Brain microvascular endothelial cell (primary cell): ENCODE measurements around the gene DYNC1H1.
"Not testable (repeated sequence)": the region's sequence is repeated elsewhere in the genome, so short reads cannot be mapped to it uniquely, and the experiment has no call there.

ENCODE experiments used
- DNase-seq: peaks from one replicate; pipeline ENCODE4 v3.0.0-alpha.2; 2020
- H3K27ac ChIP-seq: fragments of 250-450 bp; sonication (Bioruptor Pico); 2 replicates; pipeline ENCODE4 v1.5.1; 2020; ENCODE audit warnings: mild to moderate bottlenecking, moderate library complexity
- H3K27me3 ChIP-seq: fragments of 250-450 bp; sonication (Bioruptor Pico); replicated peaks from 2 replicates; pipeline ENCODE4 v1.5.1; 2020; ENCODE audit warnings: mild to moderate bottlenecking
- H3K36me3 ChIP-seq: fragments of 250-450 bp; sonication (Bioruptor Pico); replicated peaks from 2 replicates; pipeline ENCODE4 v1.5.1; 2020; ENCODE audit warnings: mild to moderate bottlenecking
- H3K4me3 ChIP-seq: 2 replicates; pipeline ENCODE4 v1.5.1; 2011; ENCODE audit warnings: low read depth, mild to moderate bottlenecking, control low read depth, low read length, moderate library complexity
- CTCF ChIP-seq: IDR thresholded peaks from 2 replicates; pipeline ENCODE4 v1.5.1; 2011; ENCODE audit warnings: low read depth, mild to moderate bottlenecking, moderate library complexity, low read length, control low read depth, inconsistent platforms; ENCODE audit errors: missing control alignments
- in situ Hi-C: cut with HindIII; loops from 2 replicates; pipeline ENCODE4 v1.10.0; 2017; ENCODE audit warnings: low sequenced_read_pairs, low pct_ligation_motif_present

DYNC1H1 gene

DNA sequence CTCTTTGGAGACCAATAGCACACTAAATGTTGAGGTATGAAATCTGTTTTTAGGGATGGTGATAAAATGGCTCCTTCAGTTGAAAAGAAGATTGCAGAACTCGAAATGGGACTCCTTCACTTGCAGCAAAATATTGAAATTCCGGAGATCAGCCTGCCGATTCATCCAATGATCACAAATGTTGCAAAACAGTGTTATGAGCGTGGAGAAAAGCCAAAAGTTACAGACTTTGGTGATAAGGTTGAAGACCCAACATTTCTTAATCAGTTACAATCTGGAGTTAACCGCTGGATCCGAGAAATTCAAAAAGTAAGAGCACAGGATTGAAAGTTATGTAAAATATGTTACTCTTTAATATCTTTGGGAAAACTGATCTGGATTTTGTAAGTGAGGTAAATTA, 15.3 kb downstream of the DYNC1H1 start:
- TF ChIP-seq CTCF: no peak
- Histone ChIP-seq H3K4me3 (no peak overlapping the region), H3K27ac (peak overlapping the region; percentile 54), H3K27me3 (no peaks in the 10 kb centered on the region), H3K36me3 (peaks cover 67% of the 10 kb centered on the region)
- in situ Hi-C loops: loop anchor here (10.0 kb wide), 1 partner anchor 55 kb away; no protein-coding TSS in a partner anchor
- DNase-seq: no peak

DNA sequence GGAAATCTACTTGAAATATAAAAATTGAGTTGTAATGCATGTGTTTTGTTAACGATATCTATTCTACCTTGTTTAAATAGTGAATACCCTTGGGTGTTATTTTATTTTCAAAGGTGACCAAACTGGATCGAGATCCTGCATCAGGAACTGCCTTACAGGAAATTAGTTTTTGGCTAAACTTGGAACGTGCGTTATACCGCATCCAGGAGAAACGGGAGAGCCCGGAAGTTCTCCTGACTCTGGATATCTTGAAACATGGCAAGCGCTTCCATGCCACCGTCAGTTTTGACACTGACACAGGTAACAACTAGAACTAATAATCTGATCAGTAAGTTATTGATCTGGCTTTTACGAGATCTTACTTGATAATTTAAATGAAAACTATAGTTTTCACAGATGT, 15.9 kb downstream of the DYNC1H1 start:
- in situ Hi-C loops: loop anchor here (10.0 kb wide), 1 partner anchor 55 kb away; no protein-coding TSS in a partner anchor
- TF ChIP-seq CTCF: no peak
- peaks cover 71% of the 10 kb centered on the region for H3K36me3 ChIP-seq
- peak overlapping the region; percentile 54 for H3K27ac ChIP-seq
- H3K4me3 ChIP-seq: no peak overlapping the region
- H3K27me3 ChIP-seq: no peaks in the 10 kb centered on the region
- DNase-seq: no peak

DNA sequence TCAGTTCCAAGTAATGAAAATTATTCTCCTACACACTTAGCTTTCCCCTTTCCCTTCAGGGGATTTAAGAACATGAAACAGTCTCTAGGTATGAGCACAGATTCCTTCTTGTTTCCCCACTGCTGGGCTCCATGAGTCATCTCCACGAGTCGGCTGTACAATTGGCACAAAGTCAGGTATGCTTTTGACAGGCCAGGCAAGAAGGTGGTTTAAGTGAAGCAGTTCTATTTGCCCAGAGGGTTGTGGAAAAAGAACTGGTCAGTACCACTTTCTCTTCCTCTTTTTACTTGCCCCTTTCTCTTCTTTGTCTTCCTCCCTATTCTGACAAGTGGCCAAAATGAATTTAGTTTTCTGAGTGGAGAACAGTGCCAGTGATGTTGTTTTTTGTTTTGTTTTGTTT, 16.3 kb downstream of the DYNC1H1 start:
- in situ Hi-C loops: loop anchor here (10.0 kb wide), 1 partner anchor 54 kb away; no protein-coding TSS in a partner anchor
- Histone ChIP-seq H3K4me3 (no peak overlapping the region), H3K27ac (peak overlapping the region; percentile 54), H3K36me3 (peaks cover 76% of the 10 kb centered on the region), H3K27me3 (no peaks in the 10 kb centered on the region)
- peak; percentile 92 for DNase-seq
- TF ChIP-seq CTCF: no peak

DNA sequence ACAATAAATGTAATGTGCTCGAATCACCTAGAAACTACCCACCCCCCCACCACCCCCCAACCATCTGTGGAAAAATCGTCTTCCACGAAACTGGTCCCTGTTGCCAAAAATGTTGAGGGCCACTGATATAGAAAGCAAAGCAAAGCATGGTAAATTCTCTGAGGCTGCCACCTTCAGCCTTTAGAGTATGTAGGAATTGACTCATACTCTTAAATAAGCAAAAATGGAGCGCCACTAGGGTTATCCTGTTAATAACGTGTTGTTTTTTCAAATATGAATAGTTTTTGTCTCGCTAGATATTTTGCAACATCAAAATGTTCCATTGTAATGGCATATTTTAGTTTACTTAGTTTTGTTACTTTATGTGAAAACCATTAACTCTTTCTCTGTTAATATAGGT, 18.2 kb downstream of the DYNC1H1 start:
- H3K36me3 ChIP-seq: peaks cover 83% of the 10 kb centered on the region
- no peak for TF ChIP-seq CTCF
- H3K27me3 ChIP-seq: no peaks in the 10 kb centered on the region
- H3K27ac ChIP-seq: no peak overlapping the region
- peak; percentile 32 for DNase-seq
- no peak overlapping the region for H3K4me3 ChIP-seq
- in situ Hi-C loops: loop anchor here (10.0 kb wide), 1 partner anchor 52 kb away; no protein-coding TSS in a partner anchor

- not testable (repeated sequence) for H3K4me3 ChIP-seq, DNase-seq, H3K27ac ChIP-seq, H3K27me3 ChIP-seq
- in situ Hi-C loops: loop anchor here (10.0 kb wide), 1 partner anchor 50 kb away; no protein-coding TSS in a partner anchor
- peaks cover 88% of the 10 kb centered on the region for H3K36me3 ChIP-seq
Observed at GRCh38 chr14:101984831-101985230, 20.5 kb downstream of the DYNC1H1 start.

- no peak for TF ChIP-seq CTCF
- Histone ChIP-seq H3K4me3 (no peak overlapping the region), H3K27ac (no peak overlapping the region), H3K36me3 (peaks cover 89% of the 10 kb centered on the region), H3K27me3 (no peaks in the 10 kb centered on the region)
- in situ Hi-C loops: loop anchor here (10.0 kb wide), 1 partner anchor 49 kb away; no protein-coding TSS in a partner anchor
- no peak for DNase-seq
Observed at GRCh38 chr14:101985957-101986356, 21.6 kb downstream of the DYNC1H1 start.
